HepG2 (cell line): ENCODE measurements around the gene CAPZB. TPM values are rescaled to one million over a fixed set of nuclear protein-coding genes. Genes with fewer than 3 reads are reported as not detected.

Experiments
- ATAC-seq: fragments of 200-7000 bp; cut with Tn5 transposase; 3 replicates; pipeline ENCODE4 v1.9.1; 2020; ENCODE audit warnings: mild to moderate bottlenecking, moderate library complexity
- BruUV-seq: library from RNA; stranded (reverse); fragments of 400-500 nt; replicated peaks from 2 replicates; lab custom pipeline; 2021; lab: Mats Ljungman, UMichigan
- CTCF ChIA-PET: fragments of 300-600 bp; formaldehyde crosslinking; extraction: SDS; loops from one replicate; lab custom pipeline; 2021; ENCODE audit warnings: low total read pairs, inconsistent platforms, low intra/inter-chr PET ratio; lab: Yijun Ruan, JAX
- POLR2A ChIA-PET: fragments of 350-600 bp; sonication (Branson Sonifier 250); formaldehyde crosslinking; loops from one replicate; lab custom pipeline; 2020; ENCODE audit warnings: antibody characterized with exemption, inconsistent platforms; lab: Yijun Ruan, JAX
- DNase-seq: peaks from one replicate; pipeline ENCODE4 v3.0.0-alpha.2; 2015; ENCODE audit warnings: low spot score
- FAIRE-seq: peaks from 3 replicates; lab custom pipeline; 2011; peaks lifted over from hg19 to GRCh38; lab: Jason Lieb, UNC
- H2AFZ ChIP-seq: one replicate; pipeline ENCODE4 v1.6.1; 2011; ENCODE audit warnings: low read length, inconsistent platforms
- H3K27ac ChIP-seq: fragments of 300-600 bp; 3 replicates; pipeline ENCODE4 v1.8.0; 2011; ENCODE audit warnings: mixed run types, mild to moderate bottlenecking, mixed read lengths, low read length, inconsistent platforms; ENCODE audit not compliant: insufficient read depth; ENCODE audit errors: extremely low read length
- H3K27me3 ChIP-seq, 2 experiments: fragments of 200-600 bp in 1 of 2; 2 replicates in 1 of 2; 3 replicates in 1 of 2; pipeline versions ENCODE4 v1.6.0 to v1.8.0; 2011; ENCODE audit warnings: low read length in 2 of 2, mild to moderate bottlenecking in 2 of 2, moderate library complexity in 2 of 2, inconsistent platforms in 1 of 2; ENCODE audit not compliant: insufficient read depth in 2 of 2, control insufficient read depth in 1 of 2
- H3K36me3 ChIP-seq, 2 experiments: fragments of 200-600 bp in 1 of 2; replicated peaks in 1 of 2; 2 replicates in 1 of 2; 3 replicates in 1 of 2; pipeline versions ENCODE4 v1.5.1 to v1.8.0; 2011; ENCODE audit warnings: low read length in 2 of 2, inconsistent platforms in 1 of 2; ENCODE audit not compliant: insufficient read depth in 2 of 2, control insufficient read depth in 1 of 2
- H3K4me1 ChIP-seq: 2 replicates; pipeline ENCODE4 v1.5.1; 2012; ENCODE audit warnings: low read length, inconsistent platforms; ENCODE audit not compliant: insufficient read depth
- H3K4me2 ChIP-seq: 2 replicates; pipeline ENCODE4 v1.6.0; 2011; ENCODE audit warnings: low read depth, low read length, inconsistent platforms
- H3K4me3 ChIP-seq, 3 experiments: fragments of 200-600 bp in 1 of 3; sonication (generic), shearing (Covaris generic) in 1 of 3; replicated peaks in 1 of 3; 2 replicates each; pipeline ENCODE4 v1.5.1; 2011 to 2016; ENCODE audit warnings: low read length in 3 of 3, inconsistent platforms in 2 of 3, low read depth in 2 of 3, mild to moderate bottlenecking in 2 of 3, control low read depth in 1 of 3, mixed read lengths in 1 of 3; ENCODE audit not compliant: insufficient read depth in 1 of 3
- H3K79me2 ChIP-seq: one replicate; pipeline ENCODE4 v1.6.1; 2011; ENCODE audit warnings: low read length, inconsistent platforms; ENCODE audit not compliant: insufficient read depth
- H3K9ac ChIP-seq: 2 replicates; pipeline ENCODE4 v1.6.0; 2011; ENCODE audit warnings: mild to moderate bottlenecking, low read depth, low read length, inconsistent platforms; ENCODE audit not compliant: insufficient read depth
- H3K9me3 ChIP-seq: 2 replicates; pipeline ENCODE4 v1.5.1; 2012; ENCODE audit warnings: mild to moderate bottlenecking, low read length
- H4K20me1 ChIP-seq: 2 replicates; pipeline ENCODE4 v1.6.0; 2011; ENCODE audit warnings: inconsistent platforms, mild to moderate bottlenecking, low read length, moderate library complexity; ENCODE audit not compliant: insufficient read depth
- CREM ChIP-seq, 2 experiments: sonication (generic) in 1 of 2; formaldehyde crosslinking in 1 of 2; IDR thresholded peaks; 2 replicates each; pipeline versions ENCODE4 v1.4.0 to v1.6.1; 2016 to 2020; ENCODE audit warnings: antibody characterized with exemption in 1 of 2, mild to moderate bottlenecking in 1 of 2, missing genetic modification reagents in 1 of 2
- GFI1 ChIP-seq: sonication (generic); formaldehyde crosslinking; IDR thresholded peaks from 2 replicates; pipeline ENCODE4 v1.5.0; 2020; ENCODE audit warnings: missing genetic modification reagents, mild to moderate bottlenecking, borderline replicate concordance
- KAT8 ChIP-seq: IDR thresholded peaks from 2 replicates; pipeline ENCODE4 v1.6.1; 2016; ENCODE audit warnings: missing genetic modification reagents, missing compliant biosample characterization
- ZNF282 ChIP-seq: fragments of 450-650 bp; IDR thresholded peaks from 2 replicates; pipeline ENCODE4 v1.6.1; 2018; ENCODE audit not compliant: partially characterized antibody
- ZNF292 ChIP-seq: sonication (generic); formaldehyde crosslinking; IDR thresholded peaks from 2 replicates; pipeline ENCODE4 v1.8.1; 2022; ENCODE audit warnings: mild to moderate bottlenecking, low read depth, missing genetic modification reagents, borderline replicate concordance
- ZNF382 ChIP-seq: sonication (generic); formaldehyde crosslinking; IDR thresholded peaks from 2 replicates; pipeline ENCODE4 v1.5.0; 2020; ENCODE audit warnings: missing genetic modification reagents, mild to moderate bottlenecking, borderline replicate concordance
- ZNF431 ChIP-seq: sonication (generic); formaldehyde crosslinking; IDR thresholded peaks from 2 replicates; pipeline ENCODE4 v1.9.0; 2022; ENCODE audit warnings: missing genetic modification reagents, low read depth, mild to moderate bottlenecking, borderline replicate concordance
- ZNF652 ChIP-seq: IDR thresholded peaks from 2 replicates; pipeline ENCODE4 v1.6.1; 2016; ENCODE audit warnings: low read depth, borderline replicate concordance
- ZNF674 ChIP-seq: sonication (generic); formaldehyde crosslinking; IDR thresholded peaks from 2 replicates; pipeline ENCODE4 v1.5.0; 2020; ENCODE audit warnings: low read depth, mild to moderate bottlenecking, missing genetic modification reagents
- WGBS: methylation state at CpG from one replicate; pipeline ENCODE4 v1.1.6; 2017; ENCODE audit warnings: low lambda C conversion rate; 5-methylcytosine and 5-hydroxymethylcytosine counted together
- in situ Hi-C: cut with HindIII; loops from 2 replicates; pipeline ENCODE4 v1.10.0; 2017; ENCODE audit warnings: low pct_unique_long_range_greater_than_20kb; ENCODE audit not compliant: extremely low pct_ligation_motif_present
- intact Hi-C: fragments of 100-400 bp; cut with micrococcal nuclease; formaldehyde crosslinking; loops from one replicate; pipeline ENCODE4 v1.10.0; 2022; ENCODE audit not compliant: unreplicated experiment
- polyA plus RNA-seq, 8 experiments: library from polyadenylated mRNA; depleted of rRNA in 3 of 8; stranded (reverse) in 7 of 8; unstranded in 1 of 8; fragments of >200 nt; fragmentation: Illumina TruSeq in 4 of 8; extraction: Trizol in 4 of 8; gene quantifications; 2 replicates each; pipeline versions ENCODE4 v1.2.1 to v1.2.3, GENCODE V29; 2011 to 2016; ENCODE audit warnings: low read depth in 4 of 8, missing spikeins in 1 of 8, mixed read lengths in 1 of 8; ENCODE audit not compliant: insufficient read depth in 1 of 8
- total RNA-seq, 5 experiments: library from RNA; depleted of rRNA; stranded (reverse); fragments of >200 nt; fragmentation: Illumina TruSeq; extraction: Trizol; gene quantifications; 2 replicates each; pipeline ENCODE4 v1.2.3, GENCODE V29; 2016; ENCODE audit warnings: low read depth in 1 of 5
- TF ChIP-seq, protein P1 (sequence below): sonication (generic); formaldehyde crosslinking; IDR thresholded peaks from 2 replicates; pipeline ENCODE4 v1.9.0; 2022; ENCODE audit warnings: missing genetic modification reagents, mild to moderate bottlenecking, borderline replicate concordance

Gene CAPZB
- total and polyA plus RNA-seq, 2 of the 13 experiments (the other 11 are each of a cell fraction or from before 2014, with no cell fraction given) = 58.9 to 76.9 TPM

DNA sequence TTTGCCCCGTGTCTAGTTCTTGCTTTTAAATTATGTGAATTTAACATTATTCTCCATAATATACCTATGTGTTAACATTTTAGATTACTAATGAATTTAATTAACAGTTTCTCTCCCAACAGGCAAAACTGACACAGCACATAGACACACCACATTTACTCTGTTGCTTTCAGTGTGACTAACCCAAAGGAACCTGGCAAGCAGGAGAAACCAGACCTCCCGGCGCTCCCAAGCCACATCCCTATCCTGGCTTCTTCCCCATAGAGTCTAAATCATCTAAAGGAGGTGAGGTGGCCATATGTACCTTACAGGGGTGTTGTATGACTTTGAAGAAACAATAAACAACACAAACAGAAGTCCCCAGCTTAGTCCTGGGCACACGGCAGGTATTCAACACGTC lies 69.2 kb downstream of the CAPZB start:
- DNase-seq = no peak
- Histone ChIP-seq H3K9ac (no peak overlapping the region), H3K27ac (no peak overlapping the region), H3K4me1 (peaks cover 30% of the 10 kb centered on the region), H3K79me2 (peaks cover 32% of the 10 kb centered on the region), H2AFZ (no peak overlapping the region), H3K9me3 (no peaks in the 10 kb centered on the region), H3K4me3 (no peak overlapping the region)
- POLR2A ChIA-PET = no interaction called here
- intact Hi-C loops = no loop called here
- TF ChIP-seq, protein P1, sequence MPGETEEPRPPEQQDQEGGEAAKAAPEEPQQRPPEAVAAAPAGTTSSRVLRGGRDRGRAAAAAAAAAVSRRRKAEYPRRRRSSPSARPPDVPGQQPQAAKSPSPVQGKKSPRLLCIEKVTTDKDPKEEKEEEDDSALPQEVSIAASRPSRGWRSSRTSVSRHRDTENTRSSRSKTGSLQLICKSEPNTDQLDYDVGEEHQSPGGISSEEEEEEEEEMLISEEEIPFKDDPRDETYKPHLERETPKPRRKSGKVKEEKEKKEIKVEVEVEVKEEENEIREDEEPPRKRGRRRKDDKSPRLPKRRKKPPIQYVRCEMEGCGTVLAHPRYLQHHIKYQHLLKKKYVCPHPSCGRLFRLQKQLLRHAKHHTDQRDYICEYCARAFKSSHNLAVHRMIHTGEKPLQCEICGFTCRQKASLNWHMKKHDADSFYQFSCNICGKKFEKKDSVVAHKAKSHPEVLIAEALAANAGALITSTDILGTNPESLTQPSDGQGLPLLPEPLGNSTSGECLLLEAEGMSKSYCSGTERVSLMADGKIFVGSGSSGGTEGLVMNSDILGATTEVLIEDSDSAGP = no peak
- no peak for TF ChIP-seq GFI1
- no peak for TF ChIP-seq KAT8 (CRISPR knock-in tag)
- no peak for TF ChIP-seq ZNF292 (CRISPR knock-in tag)
- TF ChIP-seq ZNF431 (CRISPR knock-in tag) = no peak
- no peak for TF ChIP-seq ZNF282
- no peak for TF ChIP-seq ZNF382 (CRISPR knock-in tag)
- TF ChIP-seq ZNF652 (CRISPR knock-in tag) = no peak
- TF ChIP-seq CREM (IDR thresholded peaks at IDR 0.05) = no peak
- no peak for TF ChIP-seq CREM (CRISPR knock-in tag; IDR thresholded peaks at IDR 0.05)
- no peak for TF ChIP-seq ZNF674
- TF ChIP-seq, all 625 proteins: peak for 0
- FAIRE-seq = no peak
- ATAC-seq = no peak
- CTCF ChIA-PET = no interaction called here
- in situ Hi-C loops = no loop called here
- Histone ChIP-seq H4K20me1 (no peaks in the 10 kb centered on the region; the same call in 1 of the 2 replicates), H3K27me3 (no peaks in the 10 kb centered on the region), H3K36me3 (peaks cover 14 to 59% of the 10 kb centered on the region in 2 experiments; a peak in 4 of 5 replicates), H3K4me2 (no peak overlapping the region)
- WGBS = 94% methylated on average over 5 of the region's 5 CpGs
- no TSS peak for BruUV-seq
